Bronchial epithelial cell (primary cell): ENCODE results near the gene CKMT2. TPM values are rescaled to one million over a fixed set of nuclear protein-coding genes. Genes with fewer than 3 reads are reported as not detected.

Experiments used
- DNase-seq: peaks from one replicate; pipeline ENCODE4 v3.0.0-alpha.2; 2010; ENCODE audit warnings: low read depth
- FAIRE-seq: peaks from 2 replicates; lab custom pipeline; 2011; peaks lifted over from hg19 to GRCh38; lab: Jason Lieb, UNC
- H3K27me3 ChIP-seq: 2 replicates; pipeline ENCODE4 v1.5.1; 2011; ENCODE audit warnings: low read length; ENCODE audit not compliant: control insufficient read depth, insufficient read depth
- H3K36me3 ChIP-seq: 2 replicates; pipeline ENCODE4 v1.5.1; 2011; ENCODE audit warnings: low read length; ENCODE audit not compliant: control insufficient read depth, insufficient read depth
- H3K4me3 ChIP-seq: 2 replicates; pipeline ENCODE4 v1.5.1; 2011; ENCODE audit warnings: mild to moderate bottlenecking, low read depth, low read length, control low read depth
- CTCF ChIP-seq: IDR thresholded peaks from 2 replicates; pipeline ENCODE4 v1.5.1; 2011; ENCODE audit warnings: mild to moderate bottlenecking, moderate library complexity, low read length, control low read depth, inconsistent platforms; ENCODE audit not compliant: insufficient read depth, severe bottlenecking
- total RNA-seq: library from RNA; depleted of rRNA; stranded (reverse); fragments of >200 nt; gene quantifications from 2 replicates; pipeline ENCODE4 v1.2.1, GENCODE V29; 2014

The CKMT2 gene
- total RNA-seq, 1 donor from 2014 or later, result not detected

DNA sequence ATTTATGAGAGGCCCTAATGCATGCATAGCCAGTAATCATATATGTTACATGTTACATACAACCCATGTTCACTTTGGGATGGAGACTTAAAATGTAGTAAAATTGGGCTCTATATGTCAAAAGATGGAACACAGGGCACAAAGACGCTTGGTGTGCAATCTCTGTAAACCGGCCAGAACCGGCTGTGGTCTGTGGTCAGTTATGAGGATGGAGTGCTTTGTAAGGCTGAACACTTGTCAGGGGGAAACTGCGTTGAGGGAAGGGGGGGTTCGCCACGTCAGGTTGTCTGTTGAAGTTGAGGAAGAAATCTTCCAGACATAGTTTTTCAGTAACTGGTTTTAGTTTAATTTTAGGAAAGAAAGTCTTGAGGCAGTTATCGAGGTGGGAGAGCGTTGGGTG lies 2.7 kb upstream of the CKMT2 start:
- no peaks in the 10 kb centered on the region for H3K27me3 ChIP-seq
- no peak for TF ChIP-seq CTCF
- DNase-seq (no peak), FAIRE-seq (no peak)
- no peak overlapping the region for H3K4me3 ChIP-seq
- H3K36me3 ChIP-seq, result no peaks in the 10 kb centered on the region

- no peak for TF ChIP-seq CTCF
- Histone ChIP-seq H3K27me3 (no peaks in the 10 kb centered on the region), H3K4me3 (no peak overlapping the region), H3K36me3 (no peaks in the 10 kb centered on the region)
- DNase-seq (no peak), FAIRE-seq (peak; percentile 40)
These were observed 550 bp upstream of the CKMT2 start for GRCh38 chr5:81232464-81233079.

DNA sequence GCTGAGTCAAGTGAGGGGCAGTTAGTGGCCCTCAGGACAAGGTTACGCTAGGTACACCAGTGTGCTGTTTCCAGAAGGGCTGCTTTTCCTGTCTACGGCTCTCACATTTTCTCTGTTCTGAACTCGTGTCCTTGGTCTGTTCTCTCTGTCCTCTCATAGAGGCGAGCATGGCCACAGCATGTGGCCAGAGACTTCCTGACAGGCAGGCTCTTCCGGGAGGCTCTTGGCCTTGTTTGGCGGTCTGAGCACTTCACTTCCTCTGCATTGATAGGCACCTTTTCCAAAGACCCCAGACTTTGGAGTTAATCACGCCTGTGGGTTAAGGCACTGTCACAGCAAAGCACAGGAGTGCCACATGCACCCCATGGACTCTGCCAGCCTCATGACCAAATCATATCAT lies 1.2 kb downstream of the CKMT2 start:
- no peaks in the 10 kb centered on the region for H3K27me3 ChIP-seq
- DNase-seq (no peak), FAIRE-seq (no peak)
- no peaks in the 10 kb centered on the region for H3K36me3 ChIP-seq
- no peak overlapping the region for H3K4me3 ChIP-seq
- TF ChIP-seq CTCF, result no peak

DNA sequence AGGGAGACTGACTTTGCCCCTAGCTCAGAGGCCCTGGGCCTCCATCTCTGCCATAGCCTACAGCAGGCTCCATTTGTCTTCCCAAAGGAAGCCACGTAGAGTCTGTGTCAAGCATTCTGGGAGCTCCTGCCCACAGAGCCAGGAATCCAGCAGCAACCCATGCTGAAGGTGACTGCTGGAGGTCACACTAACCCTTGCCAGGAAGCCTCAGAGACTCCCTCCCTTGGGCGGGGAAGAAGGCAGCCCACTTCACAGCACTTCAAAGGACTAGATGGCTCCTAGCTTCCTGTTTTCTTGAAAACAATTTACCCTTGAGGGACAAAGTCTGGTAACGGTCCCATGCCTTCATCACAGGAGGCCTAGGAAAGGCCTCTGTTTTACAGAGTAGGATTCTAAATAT lies 1.7 kb downstream of the CKMT2 start:
- FAIRE-seq, result no peak
- DNase-seq, result no peak
- H3K27me3 ChIP-seq, result no peaks in the 10 kb centered on the region
- H3K36me3 ChIP-seq, result no peaks in the 10 kb centered on the region
- TF ChIP-seq CTCF, result no peak
- no peak overlapping the region for H3K4me3 ChIP-seq

- FAIRE-seq (no peak), DNase-seq (no peak)
- Histone ChIP-seq H3K27me3 (no peaks in the 10 kb centered on the region), H3K4me3 (no peak overlapping the region), H3K36me3 (no peaks in the 10 kb centered on the region)
- TF ChIP-seq CTCF, result no peak
These were observed 2.4 kb downstream of the CKMT2 start for GRCh38 chr5:81235287-81236072.
